A549 (cell line): Measurements from ENCODE around the gene DZANK1. TPM values are rescaled to one million over a fixed set of nuclear protein-coding genes. Genes with fewer than 3 reads are reported as not detected.

Experiments
- ATAC-seq, 2 experiments: fragments of 200-7000 bp in 1 of 2; fragments of >200 bp in 1 of 2; cut with Nextera tagmentation in 1 of 2; cut with Tn5 transposase in 1 of 2; 3 replicates each; pipeline versions ENCODE4 v1.8.0 to v1.9.1; 2018 to 2020; ENCODE audit warnings: mild to moderate bottlenecking in 1 of 2, moderate library complexity in 1 of 2
- CTCF ChIA-PET: fragments of 300-600 bp; sonication (Branson Sonifier 250); formaldehyde crosslinking; extraction: SDS; loops from one replicate; lab custom pipeline; 2021; ENCODE audit warnings: antibody characterized with exemption, inconsistent platforms; lab: Yijun Ruan, JAX
- POLR2A ChIA-PET: fragments of 350-600 bp; formaldehyde crosslinking; extraction: SDS; loops from one replicate; lab custom pipeline; 2021; ENCODE audit warnings: antibody characterized with exemption, inconsistent platforms; lab: Yijun Ruan, JAX
- DNase-seq, 2 experiments: peaks; one replicate each; pipeline versions ENCODE4 v3.0.0 to v3.0.0-alpha.2; 2011 to 2016; ENCODE audit warnings: low read depth in 1 of 2, low spot score in 1 of 2
- FAIRE-seq: peaks from 2 replicates; lab custom pipeline; 2011; peaks lifted over from hg19 to GRCh38; lab: Jason Lieb, UNC
- H3K27ac ChIP-seq, 2 experiments: fragments of >200 bp; sonication (Bioruptor Twin); formaldehyde crosslinking; 3 replicates each; pipeline ENCODE4 v1.5.1; 2016 to 2017
- H3K4me1 ChIP-seq: fragments of >200 bp; sonication (Bioruptor Twin); formaldehyde crosslinking; 3 replicates; pipeline ENCODE4 v1.6.1; 2016
- H3K4me2 ChIP-seq: fragments of >200 bp; sonication (Bioruptor Twin); formaldehyde crosslinking; 3 replicates; pipeline ENCODE4 v1.6.1; 2016
- H3K4me3 ChIP-seq: fragments of >200 bp; sonication (Bioruptor Twin); formaldehyde crosslinking; 3 replicates; pipeline ENCODE4 v1.5.1; 2016
- H3K9me3 ChIP-seq: fragments of >200 bp; sonication (Bioruptor Twin); formaldehyde crosslinking; 3 replicates; pipeline ENCODE4 v1.6.1; 2016
- BHLHE40 ChIP-seq: IDR thresholded peaks from 2 replicates; pipeline ENCODE4 v1.6.1; 2012; ENCODE audit warnings: low read depth, low read length, inconsistent platforms
- CEBPB ChIP-seq, 2 experiments: fragments of >200 bp in 1 of 2; sonication (Bioruptor Twin) in 1 of 2; formaldehyde crosslinking in 1 of 2; IDR thresholded peaks; 2 replicates each; pipeline ENCODE4 v1.6.1; 2012 to 2016
- EHMT2 ChIP-seq: fragments of 200-600 bp; sonication (generic); IDR thresholded peaks from 2 replicates; pipeline ENCODE4 v1.6.1; 2016; ENCODE audit warnings: antibody characterized with exemption, low read depth, mild to moderate bottlenecking, moderate library complexity
- EP300 ChIP-seq, 2 experiments: fragments of >200 bp; sonication (Bioruptor Twin); formaldehyde crosslinking; IDR thresholded peaks; 2 replicates in 1 of 2; 3 replicates in 1 of 2; pipeline ENCODE4 v1.6.1; 2016 to 2017
- FOSL2 ChIP-seq, 2 experiments: fragments of 450-650 bp in 1 of 2; fragments of >200 bp in 1 of 2; sonication (Bioruptor Twin) in 1 of 2; formaldehyde crosslinking; IDR thresholded peaks; 2 replicates each; pipeline versions ENCODE4 v1.5.0 to v1.6.1; 2016 to 2020; ENCODE audit warnings: mild to moderate bottlenecking in 1 of 2, moderate library complexity in 1 of 2
- FOXS1 ChIP-seq: fragments of 250-450 bp; sonication (Bioruptor Pico); IDR thresholded peaks from 2 replicates; pipeline ENCODE4 v1.5.0; 2020; ENCODE audit warnings: mild to moderate bottlenecking, moderate library complexity
- HEYL ChIP-seq: fragments of 250-450 bp; sonication (Bioruptor Pico); IDR thresholded peaks from 2 replicates; pipeline ENCODE4 v1.8.0; 2021; ENCODE audit warnings: mild to moderate bottlenecking, moderate library complexity
- HOXA7 ChIP-seq: fragments of 250-450 bp; sonication (Bioruptor Pico); IDR thresholded peaks from 2 replicates; pipeline ENCODE4 v1.5.0; 2020; ENCODE audit warnings: mild to moderate bottlenecking, moderate library complexity
- HOXB13 ChIP-seq: fragments of 250-450 bp; sonication (Bioruptor Pico); IDR thresholded peaks from 2 replicates; pipeline ENCODE4 v1.5.0; 2020; ENCODE audit warnings: low read depth, mild to moderate bottlenecking, moderate library complexity
- JUNB ChIP-seq: fragments of >200 bp; sonication (Bioruptor Twin); formaldehyde crosslinking; IDR thresholded peaks from 2 replicates; pipeline ENCODE4 v1.6.1; 2016
- KDM1A ChIP-seq: fragments of 200-600 bp; sonication (generic); IDR thresholded peaks from 2 replicates; pipeline ENCODE4 v1.6.1; 2016; ENCODE audit warnings: low read depth, mild to moderate bottlenecking
- NR3C1 ChIP-seq: fragments of >200 bp; sonication (Bioruptor Twin); formaldehyde crosslinking; IDR thresholded peaks from 3 replicates; pipeline ENCODE4 v1.6.1; 2017
- PHF8 ChIP-seq: fragments of 200-600 bp; sonication (generic); IDR thresholded peaks from 2 replicates; pipeline ENCODE4 v1.6.1; 2016; ENCODE audit warnings: low read depth, mild to moderate bottlenecking, antibody characterized with exemption, moderate library complexity, borderline replicate concordance
- RCOR1 ChIP-seq: fragments of 150-350 bp; IDR thresholded peaks from 2 replicates; pipeline ENCODE4 v1.6.1; 2014; ENCODE audit warnings: antibody characterized with exemption, low read length, low read depth
- RFX5 ChIP-seq: fragments of 450-650 bp; IDR thresholded peaks from 2 replicates; pipeline ENCODE4 v1.7.1; 2014; ENCODE audit warnings: antibody characterized with exemption, mild to moderate bottlenecking, moderate library complexity
- RNF2 ChIP-seq: fragments of 200-600 bp; sonication (generic); IDR thresholded peaks from 2 replicates; pipeline ENCODE4 v1.6.1; 2016; ENCODE audit warnings: low read depth, mild to moderate bottlenecking, antibody characterized with exemption, moderate library complexity, borderline replicate concordance
- SREBF2 ChIP-seq: fragments of 450-650 bp; IDR thresholded peaks from 2 replicates; pipeline ENCODE4 v1.6.1; 2014; ENCODE audit warnings: mild to moderate bottlenecking, moderate library complexity
- ZFP36 ChIP-seq: fragments of 450-650 bp; IDR thresholded peaks from 2 replicates; pipeline ENCODE4 v1.6.1; 2014; ENCODE audit warnings: borderline replicate concordance; ENCODE audit not compliant: partially characterized antibody
- ZSCAN20 ChIP-seq: fragments of 250-450 bp; sonication (Bioruptor Pico); IDR thresholded peaks from 2 replicates; pipeline ENCODE4 v1.8.0; 2022; ENCODE audit warnings: mild to moderate bottlenecking, moderate library complexity
- WGBS: methylation state at CpG from one replicate; pipeline ENCODE4 v1.1.6; 2017; ENCODE audit errors: missing lambda C conversion rate; 5-methylcytosine and 5-hydroxymethylcytosine counted together
- polyA plus RNA-seq, 4 experiments: library from polyadenylated mRNA; depleted of rRNA in 3 of 4; stranded (reverse); fragments of >200 nt; fragmentation: RNase III in 1 of 4; extraction: RNeasy Plus Mini Kit Qiagen cat#74134 plus additional on column Dnase treatment in 1 of 4; gene quantifications; 2 replicates in 3 of 4; 3 replicates in 1 of 4; pipeline ENCODE4 v1.2.3, GENCODE V29; 2011 to 2017
- TF ChIP-seq, protein P1 (sequence below): fragments of 450-650 bp; IDR thresholded peaks from 2 replicates; pipeline ENCODE4 v1.6.1; 2014; ENCODE audit warnings: antibody characterized with exemption
- TF ChIP-seq, protein P2 (sequence below): IDR thresholded peaks from 2 replicates; pipeline ENCODE4 v1.6.1; 2012
- TF ChIP-seq, protein P3 (sequence below): IDR thresholded peaks from 2 replicates; pipeline ENCODE4 v1.6.1; 2012; ENCODE audit warnings: low read depth, borderline replicate concordance

Gene DZANK1
- polyA plus RNA-seq, 2 of the 4 experiments (the other 2 are of a cell fraction), result 3.5 to 5.1 TPM

DNA sequence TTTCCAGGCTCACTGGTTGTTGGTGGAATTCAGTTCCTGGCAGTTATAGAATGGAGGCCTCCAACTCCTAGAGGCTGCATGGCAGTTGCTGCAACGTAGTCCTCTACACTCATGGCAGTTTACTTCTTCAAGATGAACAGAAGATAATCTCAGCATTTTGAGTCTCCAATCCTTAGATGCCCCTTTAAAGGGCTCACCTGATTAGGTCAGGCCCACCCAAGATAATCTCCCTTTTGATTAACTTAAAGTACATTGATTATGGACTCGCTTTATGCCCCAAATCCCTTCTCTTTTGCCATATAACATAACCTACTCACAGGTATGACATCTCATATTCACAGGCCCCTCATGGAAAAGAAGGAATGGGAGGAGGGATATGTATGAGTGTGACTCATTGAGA is 102.1 kb downstream of the DZANK1 start:
- Histone ChIP-seq H3K4me3 (no peak overlapping the region), H3K27ac (no peak overlapping the region), H3K4me2 (no peak overlapping the region), H3K9me3 (no peaks in the 10 kb centered on the region)
- CTCF ChIA-PET, result no interaction called here
- TF ChIP-seq HOXB13 (CRISPR knock-in tag), result no peak
- no peak for TF ChIP-seq EHMT2
- no peak for TF ChIP-seq KDM1A
- TF ChIP-seq FOXS1 (CRISPR knock-in tag), result no peak
- TF ChIP-seq CEBPB (IDR thresholded peaks at IDR 0.05), result no peak
- TF ChIP-seq RFX5, result no peak
- no peak for TF ChIP-seq HEYL
- TF ChIP-seq PHF8, result no peak
- TF ChIP-seq, protein P1, sequence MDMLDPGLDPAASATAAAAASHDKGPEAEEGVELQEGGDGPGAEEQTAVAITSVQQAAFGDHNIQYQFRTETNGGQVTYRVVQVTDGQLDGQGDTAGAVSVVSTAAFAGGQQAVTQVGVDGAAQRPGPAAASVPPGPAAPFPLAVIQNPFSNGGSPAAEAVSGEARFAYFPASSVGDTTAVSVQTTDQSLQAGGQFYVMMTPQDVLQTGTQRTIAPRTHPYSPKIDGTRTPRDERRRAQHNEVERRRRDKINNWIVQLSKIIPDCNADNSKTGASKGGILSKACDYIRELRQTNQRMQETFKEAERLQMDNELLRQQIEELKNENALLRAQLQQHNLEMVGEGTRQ, result no peak
- no peak for TF ChIP-seq NR3C1
- no peak for TF ChIP-seq RCOR1
- TF ChIP-seq BHLHE40, result no peak
- TF ChIP-seq, protein P2, sequence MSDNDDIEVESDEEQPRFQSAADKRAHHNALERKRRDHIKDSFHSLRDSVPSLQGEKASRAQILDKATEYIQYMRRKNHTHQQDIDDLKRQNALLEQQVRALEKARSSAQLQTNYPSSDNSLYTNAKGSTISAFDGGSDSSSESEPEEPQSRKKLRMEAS, result no peak
- TF ChIP-seq EP300 (IDR thresholded peaks at IDR 0.05), result no peak
- TF ChIP-seq ZFP36, result no peak
- TF ChIP-seq, all 56 proteins: peak for 0
- DNase-seq (no peak), ATAC-seq (no peak), FAIRE-seq (peak; percentile 43)
- 14% methylated on average over 2 of the region's 2 CpGs for WGBS
- H3K4me1 ChIP-seq, result no peaks in the 10 kb centered on the region
- POLR2A ChIA-PET, result no interaction called here

DNA sequence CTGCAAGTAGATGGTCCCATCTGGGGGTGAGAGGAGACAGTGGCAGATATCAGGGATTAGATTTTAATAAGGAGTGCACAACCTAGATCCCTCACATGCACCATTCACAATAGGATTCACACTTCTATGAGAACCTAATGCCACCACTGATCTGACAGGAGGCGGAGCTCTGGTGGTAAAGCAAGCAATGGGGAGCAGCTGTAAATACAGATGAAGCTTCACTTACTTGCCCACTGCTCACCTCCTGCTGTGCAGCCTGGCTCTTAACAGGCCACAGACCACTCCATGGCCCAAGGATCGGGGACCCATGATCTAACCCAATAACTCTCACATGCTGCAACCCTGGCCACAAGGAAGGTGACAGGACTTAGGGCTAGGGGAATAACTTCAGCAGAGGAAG is 103.1 kb downstream of the DZANK1 start:
- H3K9me3 ChIP-seq, result no peaks in the 10 kb centered on the region
- H3K4me3 ChIP-seq, result no peak overlapping the region
- ChIA-PET POLR2A (no interaction called here), CTCF (interaction anchor here (1.4 kb wide), 1 partner anchor 22 kb away, joined by 4 read pairs; no protein-coding TSS in a partner anchor)
- no peak overlapping the region for H3K27ac ChIP-seq
- 74% methylated on average over 2 of the region's 2 CpGs for WGBS
- TF ChIP-seq RNF2 (no peak), SREBF2 (no peak)
- no peaks in the 10 kb centered on the region for H3K4me1 ChIP-seq
- DNase-seq (no peak), ATAC-seq (no peak), FAIRE-seq (no peak)
- no peak overlapping the region for H3K4me2 ChIP-seq

DNA sequence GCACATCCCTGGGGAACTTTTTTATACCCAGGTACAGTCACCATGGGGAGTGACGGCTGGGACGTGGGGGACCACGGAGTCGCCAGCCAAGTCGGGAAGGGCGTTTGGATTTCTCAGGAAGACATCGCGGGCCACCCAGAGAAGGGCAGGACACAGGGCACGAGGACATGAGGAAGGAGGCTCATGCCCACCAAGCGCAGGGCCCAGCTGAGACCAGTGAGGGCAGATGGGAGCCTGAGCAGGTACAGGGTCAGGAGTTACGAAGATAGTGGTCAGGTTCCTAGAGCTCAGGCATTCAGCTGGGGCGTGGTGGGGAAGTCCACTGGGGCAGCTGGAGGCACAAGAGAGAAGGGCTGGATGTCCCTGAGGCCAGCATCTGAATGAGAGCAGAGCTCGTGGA is 103.9 kb downstream of the DZANK1 start:
- WGBS, result 63% methylated on average over 13 of the region's 13 CpGs
- no peaks in the 10 kb centered on the region for H3K4me1 ChIP-seq
- TF ChIP-seq BHLHE40 (no peak), JUNB (no peak), KDM1A (no peak), FOSL2 (IDR thresholded peaks at IDR 0.05) (no peak), FOSL2 (CRISPR knock-in tag; IDR thresholded peaks at IDR 0.05) (no peak), NR3C1 (no peak), ZSCAN20 (CRISPR knock-in tag) (no peak), HOXA7 (CRISPR knock-in tag) (no peak), PHF8 (no peak)
- TF ChIP-seq, protein P3, sequence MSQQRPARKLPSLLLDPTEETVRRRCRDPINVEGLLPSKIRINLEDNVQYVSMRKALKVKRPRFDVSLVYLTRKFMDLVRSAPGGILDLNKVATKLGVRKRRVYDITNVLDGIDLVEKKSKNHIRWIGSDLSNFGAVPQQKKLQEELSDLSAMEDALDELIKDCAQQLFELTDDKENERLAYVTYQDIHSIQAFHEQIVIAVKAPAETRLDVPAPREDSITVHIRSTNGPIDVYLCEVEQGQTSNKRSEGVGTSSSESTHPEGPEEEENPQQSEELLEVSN, result no peak
- FAIRE-seq (no peak), ATAC-seq (no peak), DNase-seq (no peak)
- no peak overlapping the region for H3K4me2 ChIP-seq
- POLR2A ChIA-PET, result no interaction called here
- no peak overlapping the region for H3K4me3 ChIP-seq
- no peak overlapping the region for H3K27ac ChIP-seq
- CTCF ChIA-PET, result interaction anchor here (1.4 kb wide), 1 partner anchor 21 kb away, joined by 4 read pairs; no protein-coding TSS in a partner anchor
- H3K9me3 ChIP-seq, result no peaks in the 10 kb centered on the region
